Astrocyte of the spinal cord (primary cell): ENCODE results near the gene TCTN2.

Experiments
- DNase-seq: peaks from one replicate; pipeline ENCODE4 v3.0.0; 2011; ENCODE audit warnings: low read depth, low spot score
- H3K4me3 ChIP-seq: 2 replicates; pipeline ENCODE4 v1.5.1; 2011; ENCODE audit warnings: low read depth, mild to moderate bottlenecking, low read length, moderate library complexity
- CTCF ChIP-seq: IDR thresholded peaks from 2 replicates; pipeline ENCODE4 v1.5.1; 2012; ENCODE audit warnings: low read depth, mild to moderate bottlenecking, low read length, inconsistent platforms
- in situ Hi-C: cut with HindIII; loops from 2 replicates; pipeline ENCODE4 v1.10.0; 2017; ENCODE audit warnings: low sequenced_read_pairs

Gene TCTN2

GRCh38 chr12:123705935-123706334 lies 35.0 kb downstream of the TCTN2 start:
- in situ Hi-C loops = no loop called here
- no peak for TF ChIP-seq CTCF
- no peak overlapping the region for H3K4me3 ChIP-seq
- DNase-seq = peak; percentile 5

GRCh38 chr12:123707466-123707865 lies 36.6 kb downstream of the TCTN2 start:
- DNase-seq = no peak
- TF ChIP-seq CTCF = no peak
- H3K4me3 ChIP-seq = no peak overlapping the region
- in situ Hi-C loops = no loop called here

DNA sequence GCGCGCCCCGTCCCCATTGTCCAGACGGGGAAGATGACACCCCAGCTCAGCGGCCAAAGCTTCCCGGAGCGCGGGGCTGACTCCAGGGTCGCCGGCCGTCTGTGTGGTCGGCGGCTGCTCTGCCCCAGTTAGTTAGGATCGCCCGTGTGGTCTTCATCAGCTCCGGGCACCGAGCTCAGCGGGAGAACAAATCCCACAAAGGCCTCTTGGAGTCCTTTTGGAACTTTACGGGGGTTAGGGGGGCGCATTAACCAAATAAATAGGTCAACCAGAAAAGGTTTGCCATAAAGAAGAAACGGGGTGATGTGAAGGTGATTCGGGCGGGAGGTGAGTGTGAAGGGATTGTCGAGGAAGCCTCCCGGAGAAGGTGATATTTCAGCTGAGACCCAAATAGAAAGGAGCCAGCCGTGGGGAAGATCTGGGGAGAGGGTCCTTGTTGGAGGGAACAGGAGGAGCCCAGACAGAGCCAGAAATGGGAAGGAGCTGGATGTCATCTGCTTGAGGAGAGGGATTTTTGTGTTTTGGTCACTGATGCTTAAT lies 41.9 kb downstream of the TCTN2 start:
- in situ Hi-C loops = no loop called here
- no peak for TF ChIP-seq CTCF
- peak; percentile 8 for DNase-seq
- H3K4me3 ChIP-seq = peak overlapping the region; percentile 82

GRCh38 chr12:123713398-123713797 lies 42.5 kb downstream of the TCTN2 start:
- peak overlapping the region; percentile 82 for H3K4me3 ChIP-seq
- in situ Hi-C loops = no loop called here
- no peak for DNase-seq
- TF ChIP-seq CTCF = no peak

DNA sequence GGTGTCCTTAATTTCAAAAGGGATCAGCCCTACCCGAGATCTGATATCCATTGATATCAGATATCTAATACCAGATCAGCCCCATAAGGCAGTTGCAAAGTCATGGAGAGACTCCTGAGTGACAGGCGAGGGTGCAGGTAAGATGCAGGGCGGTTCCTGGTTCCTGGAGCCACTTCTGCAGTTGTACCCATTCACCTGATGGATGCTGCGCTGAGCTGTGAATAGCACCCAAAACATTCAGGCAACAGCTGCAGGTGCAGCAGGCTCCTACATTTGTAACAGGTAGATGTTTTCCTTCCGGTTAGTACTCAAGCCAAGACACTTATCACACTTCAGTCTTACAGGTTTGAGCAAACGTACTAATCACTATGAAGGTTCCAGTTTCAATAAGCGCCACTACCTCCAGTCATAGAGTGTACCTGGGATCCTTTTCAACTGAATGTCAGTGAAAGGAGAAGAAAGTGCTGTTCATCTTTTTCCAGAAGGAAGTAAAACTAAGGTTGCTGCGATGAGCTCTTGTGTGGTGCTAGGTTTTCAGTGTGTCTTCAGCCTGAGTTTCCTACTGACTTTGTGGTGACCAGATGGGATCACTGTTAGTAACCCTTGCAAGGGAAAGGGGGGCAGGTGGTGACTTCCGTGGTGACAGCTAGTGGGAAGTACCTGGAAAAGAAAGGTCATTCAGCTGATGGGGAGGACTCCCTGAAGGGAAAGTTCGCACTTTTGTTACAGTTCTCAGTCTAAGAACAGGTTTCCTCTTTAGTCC lies 43.1 kb downstream of the TCTN2 start:
- no peak for DNase-seq
- no peak for TF ChIP-seq CTCF
- no peak overlapping the region for H3K4me3 ChIP-seq
- in situ Hi-C loops = no loop called here

DNA sequence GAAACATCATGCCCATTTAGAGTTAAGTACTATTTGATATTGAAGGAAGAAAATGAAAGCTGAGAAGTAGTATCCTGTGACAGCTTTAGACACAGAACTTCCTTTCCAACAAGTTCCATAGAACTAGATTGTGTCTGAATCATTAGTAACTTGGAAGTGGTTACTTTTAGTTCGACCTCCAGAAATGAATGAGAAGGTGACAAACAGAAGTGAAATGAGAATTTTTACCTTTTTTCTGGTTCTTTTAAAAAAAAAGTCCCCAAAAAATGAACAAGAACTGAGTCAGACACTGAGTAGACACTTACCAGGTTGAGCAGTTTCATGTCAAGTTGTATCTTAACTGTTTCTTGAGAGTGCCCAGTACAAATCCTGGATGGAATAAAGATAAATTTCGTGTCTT lies 44.3 kb downstream of the TCTN2 start:
- no peak for TF ChIP-seq CTCF
- in situ Hi-C loops = no loop called here
- no peak overlapping the region for H3K4me3 ChIP-seq
- DNase-seq = no peak
